GM10248 (cell line): Measurements from ENCODE around the gene ZSWIM5.
"Not testable (repeated sequence)": the region's sequence is repeated elsewhere in the genome, so short reads cannot be mapped to it uniquely, and the experiment has no call there.

Experiments
- CTCF ChIA-PET: fragments of 300-600 bp; sonication (Branson Sonifier 250); formaldehyde crosslinking; extraction: SDS; loops from one replicate; lab custom pipeline; 2021; ENCODE audit warnings: antibody characterized with exemption; lab: Yijun Ruan, JAX
- POLR2A ChIA-PET: fragments of 350-650 bp; sonication (Branson Sonifier 250); formaldehyde crosslinking; extraction: SDS; loops from one replicate; lab custom pipeline; 2020; ENCODE audit warnings: antibody characterized with exemption; lab: Yijun Ruan, JAX
- DNase-seq: peaks from one replicate; pipeline ENCODE4 v3.0.0; 2012; ENCODE audit errors: extremely low spot score
- TF ChIP-seq, protein P1 (sequence below): IDR thresholded peaks from 2 replicates; pipeline ENCODE4 v1.5.1; 2012; ENCODE audit warnings: mild to moderate bottlenecking, low read depth; ENCODE audit errors: extremely low read depth, missing control alignments, control extremely low read depth

The ZSWIM5 gene

DNA sequence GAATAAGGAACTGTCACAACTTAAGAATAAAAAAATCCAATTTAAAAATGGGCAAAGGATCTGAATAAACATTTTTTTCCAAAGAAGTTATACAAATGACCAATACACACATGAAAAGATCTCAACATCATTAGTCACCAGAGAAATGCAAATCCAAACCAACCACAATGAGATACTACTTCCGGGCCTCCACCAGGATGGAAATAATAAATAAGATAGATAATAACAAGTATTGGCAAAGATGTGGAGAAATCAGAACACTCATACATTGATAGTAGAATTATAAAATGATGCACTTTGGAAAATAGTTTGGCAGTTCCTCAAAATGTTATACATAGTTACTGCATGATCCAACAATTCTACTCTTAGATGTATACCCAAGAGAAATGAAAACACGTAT lies 18.7 kb downstream of the ZSWIM5 start:
- DNase-seq = no peak
- ChIA-PET POLR2A (no interaction called here), CTCF (no interaction called here)
- TF ChIP-seq, protein P1, sequence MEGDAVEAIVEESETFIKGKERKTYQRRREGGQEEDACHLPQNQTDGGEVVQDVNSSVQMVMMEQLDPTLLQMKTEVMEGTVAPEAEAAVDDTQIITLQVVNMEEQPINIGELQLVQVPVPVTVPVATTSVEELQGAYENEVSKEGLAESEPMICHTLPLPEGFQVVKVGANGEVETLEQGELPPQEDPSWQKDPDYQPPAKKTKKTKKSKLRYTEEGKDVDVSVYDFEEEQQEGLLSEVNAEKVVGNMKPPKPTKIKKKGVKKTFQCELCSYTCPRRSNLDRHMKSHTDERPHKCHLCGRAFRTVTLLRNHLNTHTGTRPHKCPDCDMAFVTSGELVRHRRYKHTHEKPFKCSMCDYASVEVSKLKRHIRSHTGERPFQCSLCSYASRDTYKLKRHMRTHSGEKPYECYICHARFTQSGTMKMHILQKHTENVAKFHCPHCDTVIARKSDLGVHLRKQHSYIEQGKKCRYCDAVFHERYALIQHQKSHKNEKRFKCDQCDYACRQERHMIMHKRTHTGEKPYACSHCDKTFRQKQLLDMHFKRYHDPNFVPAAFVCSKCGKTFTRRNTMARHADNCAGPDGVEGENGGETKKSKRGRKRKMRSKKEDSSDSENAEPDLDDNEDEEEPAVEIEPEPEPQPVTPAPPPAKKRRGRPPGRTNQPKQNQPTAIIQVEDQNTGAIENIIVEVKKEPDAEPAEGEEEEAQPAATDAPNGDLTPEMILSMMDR = no peak

DNA sequence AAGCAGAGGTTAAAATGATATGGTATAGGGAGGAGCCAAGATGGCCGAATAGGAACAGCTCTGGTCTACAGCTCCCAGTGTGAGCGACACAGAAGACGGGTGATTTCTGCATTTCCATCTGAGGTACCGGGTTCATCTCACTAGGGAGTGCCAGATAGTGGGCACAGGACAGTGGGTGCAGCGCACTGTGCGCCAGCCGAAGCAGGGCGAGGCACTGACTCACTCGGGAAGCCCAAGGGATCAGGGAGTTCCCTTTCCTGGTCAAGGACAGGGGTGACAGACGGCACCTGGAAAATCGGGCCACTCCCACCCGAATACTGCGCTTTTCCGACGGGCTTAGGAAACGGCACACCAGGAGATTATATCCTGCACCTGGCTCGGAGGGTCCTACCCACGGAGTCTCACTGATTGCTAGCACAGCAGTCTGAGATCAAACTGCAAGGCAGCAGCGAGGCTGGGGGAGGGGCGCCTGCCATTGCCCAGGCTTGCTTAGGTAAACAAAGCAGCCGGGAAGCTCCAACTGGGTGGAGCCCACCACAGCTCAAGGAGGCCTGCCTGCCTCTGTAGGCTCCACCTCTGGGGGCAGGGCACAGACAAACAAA lies 26.4 kb downstream of the ZSWIM5 start:
- POLR2A ChIA-PET, CTCF ChIA-PET: not testable (repeated sequence)

DNA sequence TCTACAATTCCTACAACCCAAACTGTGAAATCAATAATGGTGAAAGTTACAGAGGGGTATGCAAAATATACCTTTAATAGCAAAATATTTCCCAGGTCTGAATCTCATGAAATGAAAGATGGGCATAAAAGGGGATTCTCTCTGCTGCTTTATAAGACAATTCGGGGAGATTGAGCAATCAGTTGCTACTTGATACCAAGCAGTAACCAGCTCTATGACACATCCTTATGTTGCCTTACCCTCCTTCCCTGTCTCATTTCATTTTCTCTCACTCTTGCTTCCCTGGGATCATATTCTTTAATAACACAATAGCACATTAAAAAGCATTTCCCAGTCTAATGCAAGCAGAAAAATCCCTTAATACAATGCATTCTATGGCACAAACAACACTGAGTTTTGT lies 29.0 kb downstream of the ZSWIM5 start:
- no peak for DNase-seq
- POLR2A ChIA-PET = no interaction called here
- CTCF ChIA-PET = no interaction called here
- TF ChIP-seq, protein P1 = no peak

More for the DNA sequence above, 26.4 kb downstream of the ZSWIM5 start:
- not testable (repeated sequence) for DNase-seq

DNA sequence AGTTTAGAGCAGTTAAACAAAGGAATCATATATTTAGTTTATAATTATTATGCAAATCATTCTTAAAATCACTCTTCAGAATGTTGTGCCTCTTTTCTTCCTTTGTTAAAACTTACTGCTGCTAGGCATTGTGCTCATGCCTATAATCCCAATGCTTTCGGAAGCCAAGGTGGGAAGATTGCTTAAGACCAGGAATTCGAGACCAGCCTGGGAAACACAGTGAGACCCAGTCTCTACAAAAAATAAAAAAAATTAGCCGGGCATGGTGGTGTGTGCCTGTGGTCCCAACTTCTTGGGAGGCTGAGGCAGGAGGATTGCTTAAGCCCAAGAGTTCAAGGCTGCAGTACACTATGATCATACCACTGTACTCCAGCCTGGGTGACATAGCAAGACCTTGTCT lies 33.6 kb downstream of the ZSWIM5 start:
- POLR2A ChIA-PET = no interaction called here
- CTCF ChIA-PET = no interaction called here
- DNase-seq = no peak
- TF ChIP-seq, protein P1 = no peak

DNA sequence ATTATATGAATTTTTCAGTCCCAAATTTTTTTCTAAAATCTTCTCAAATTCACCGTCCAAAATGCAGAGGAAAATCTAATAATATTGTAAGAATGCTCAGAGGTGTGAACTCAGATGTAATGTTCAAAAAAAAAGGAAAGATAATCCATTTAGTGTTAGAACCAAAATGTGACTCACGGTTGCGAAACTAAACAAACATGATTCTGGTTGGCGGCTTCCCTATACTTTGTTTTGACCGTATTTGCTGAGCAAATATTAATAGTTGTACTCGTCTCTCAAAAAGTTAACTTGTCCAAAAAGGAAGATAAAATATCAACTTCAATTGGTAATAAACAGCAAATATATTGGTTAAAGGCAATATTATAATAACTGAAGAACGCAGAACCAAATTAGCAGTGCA lies 34.4 kb downstream of the ZSWIM5 start:
- POLR2A ChIA-PET = no interaction called here
- TF ChIP-seq, protein P1 = no peak
- no peak for DNase-seq
- CTCF ChIA-PET = no interaction called here

DNA sequence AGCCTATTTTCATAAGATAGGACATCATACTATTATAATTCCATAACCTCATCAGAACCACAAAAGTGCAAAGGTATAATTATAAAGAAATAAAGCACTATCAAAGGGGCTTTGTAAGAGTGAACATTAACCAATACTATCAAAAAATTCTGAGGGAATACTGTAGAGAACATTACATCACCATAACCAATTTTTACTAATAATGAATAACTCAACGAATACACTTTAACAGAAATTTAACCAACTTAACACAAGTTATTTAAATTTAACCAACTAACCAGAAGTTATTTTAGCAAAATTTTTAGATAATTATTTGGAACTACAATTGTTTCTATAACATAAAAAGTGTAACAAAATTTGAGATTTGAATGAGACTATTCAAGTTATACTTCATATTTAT lies 34.8 kb downstream of the ZSWIM5 start:
- TF ChIP-seq, protein P1 = no peak
- no peak for DNase-seq
- CTCF ChIA-PET = no interaction called here
- POLR2A ChIA-PET = no interaction called here

DNA sequence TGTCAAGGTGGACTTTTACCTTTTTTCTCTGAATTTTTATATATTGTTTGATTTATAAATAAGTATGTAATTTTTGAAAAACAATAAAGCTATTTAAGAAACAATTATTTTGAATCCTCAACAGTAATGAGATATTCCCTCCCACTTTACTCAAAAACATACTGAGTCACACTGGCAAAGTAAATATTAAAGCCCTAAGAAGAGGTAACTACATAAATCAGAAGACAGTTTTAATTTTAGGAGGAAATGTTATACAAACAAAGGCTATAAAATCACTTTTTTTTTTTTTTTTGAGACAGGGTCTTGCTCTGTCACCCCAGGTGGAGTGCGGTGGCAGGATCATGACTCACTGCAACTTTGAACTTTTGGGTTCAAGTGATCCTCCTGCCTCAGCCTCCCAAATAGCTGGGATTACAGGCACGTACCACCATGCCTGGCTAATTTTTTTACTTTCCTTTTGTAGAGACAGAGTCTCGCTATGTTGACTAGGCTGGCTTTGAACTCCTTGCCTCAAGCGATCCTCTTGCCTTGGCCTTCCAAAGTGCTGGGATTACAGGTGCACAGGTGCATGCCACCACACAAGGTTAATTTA lies 36.2 kb downstream of the ZSWIM5 start:
- TF ChIP-seq, protein P1 = no peak
- no peak for DNase-seq
- POLR2A ChIA-PET = no interaction called here
- CTCF ChIA-PET = no interaction called here

DNA sequence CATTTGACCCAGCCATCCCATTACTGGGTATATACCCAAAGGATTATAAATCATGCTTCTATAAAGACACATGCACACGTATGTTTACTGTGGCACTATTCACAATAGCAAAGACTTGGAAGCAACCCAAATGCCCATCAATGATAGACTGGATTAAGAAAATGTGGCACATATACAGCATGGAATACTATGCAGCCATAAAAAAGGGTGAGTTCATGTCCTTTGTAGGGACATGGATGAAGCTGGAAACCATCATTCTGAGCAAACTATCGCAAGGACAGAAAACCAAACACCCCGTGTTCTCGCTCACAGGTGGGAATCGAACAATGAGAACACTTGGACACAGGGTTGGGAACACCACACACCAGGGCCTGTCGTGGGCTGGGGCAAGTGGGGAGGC lies 38.5 kb downstream of the ZSWIM5 start:
- POLR2A ChIA-PET, CTCF ChIA-PET, DNase-seq: not testable (repeated sequence)

DNA sequence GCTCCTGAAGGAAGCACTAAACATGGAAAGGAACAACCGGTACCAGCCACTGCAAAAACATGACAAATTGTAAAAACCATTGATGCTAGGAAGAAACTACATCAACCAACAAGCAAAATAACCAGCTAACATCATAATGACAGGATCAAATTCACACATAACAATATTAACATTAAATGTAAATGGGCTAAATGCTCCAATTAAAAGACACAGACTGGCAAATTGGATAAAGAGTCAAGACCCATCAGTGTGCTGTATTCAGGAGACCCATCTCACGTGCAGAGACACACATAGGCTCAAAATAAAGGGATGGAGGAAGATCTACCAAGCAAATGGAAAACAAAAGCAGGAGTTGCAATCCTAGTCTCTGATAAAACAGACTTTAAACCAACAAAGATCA lies 42.1 kb downstream of the ZSWIM5 start:
- POLR2A ChIA-PET, CTCF ChIA-PET, DNase-seq: not testable (repeated sequence)

DNA sequence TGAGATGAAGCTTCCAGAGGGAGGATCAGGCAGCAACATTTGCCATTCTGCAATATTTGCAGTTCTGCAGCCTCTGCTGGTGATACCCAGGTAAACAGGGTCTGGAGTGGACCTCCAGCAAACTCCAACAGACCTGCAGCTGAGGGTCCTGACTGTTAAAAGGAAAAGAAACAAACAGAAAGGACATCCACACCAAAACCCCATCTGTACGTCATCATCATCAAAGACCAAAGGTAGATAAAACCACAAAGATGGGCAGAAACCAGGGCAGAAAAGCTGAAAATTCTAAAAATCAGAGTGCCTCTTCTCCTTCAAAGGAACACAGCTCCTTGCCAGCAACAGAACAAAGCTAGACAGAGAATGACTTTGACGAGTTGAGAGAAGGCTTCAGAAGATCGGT lies 43.3 kb downstream of the ZSWIM5 start:
- CTCF ChIA-PET = interaction anchor here (1.1 kb wide), 1 partner anchor 24 kb away, joined by 3 read pairs; no protein-coding TSS in a partner anchor
- POLR2A ChIA-PET, DNase-seq: not testable (repeated sequence)
